A673 (cell line): ENCODE results near the gene SPSB1.

ENCODE experiments used
- CTCF ChIP-seq: fragments of 300-800, 200-600 bp; sonication (generic); conservative IDR thresholded peaks from 2 replicates; pipeline ENCODE4 v1.5.1; 2017; ENCODE audit warnings: low read depth, mild to moderate bottlenecking, antibody characterized with exemption, low read length, moderate library complexity, mixed read lengths
- EZH2 ChIP-seq: fragments of 200-600 bp; sonication (generic); IDR thresholded peaks from 2 replicates; pipeline ENCODE4 v1.6.1; 2017; ENCODE audit warnings: borderline replicate concordance, low read depth, mild to moderate bottlenecking, mixed read lengths, antibody characterized with exemption, low read length; ENCODE audit not compliant: poor library complexity, severe bottlenecking

- TF ChIP-seq CTCF (no peak), EZH2 (no peak)
These were observed 48.2 kb downstream of the SPSB1 start for GRCh38 chr1:9340864-9341263.
